ENCODE measurements around the gene EFR3B.

The EFR3B gene

GRCh38 chr2:25055376-25055920 is 13.6 kb downstream of the EFR3B start:
- Histone ChIP-seq H3K9ac (no peak overlapping the region), H3K4me2 (ENCODE audit: low read length) (no peak overlapping the region), H3K4me1 (peaks cover 3% of the 10 kb centered on the region), H2AFZ (no peak overlapping the region), H3K4me3 (ENCODE audit: low read depth, low read length) (no peak overlapping the region), H3K27ac (no peak overlapping the region), H3K36me3 (ENCODE audit: control insufficient read depth, insufficient read depth, low read length) (no peaks in the 10 kb centered on the region), H3K9me3 (ENCODE audit: control insufficient read depth, low read length) (no peaks in the 10 kb centered on the region), H3K27me3 (ENCODE audit: control insufficient read depth, insufficient read depth, low read length) (no peaks in the 10 kb centered on the region), H3K79me2 (no peaks in the 10 kb centered on the region)
- no peak for TF ChIP-seq CTCF (IDR thresholded peaks at IDR 0.05)

- no peaks in the 10 kb centered on the region for H3K9me3 ChIP-seq (ENCODE audit: control insufficient read depth, low read length)
These were observed 14.4 kb downstream of the EFR3B start for GRCh38 chr2:25056098-25056821.

GRCh38 chr2:25062511-25062917 is 20.6 kb downstream of the EFR3B start:
- H3K36me3 ChIP-seq (ENCODE audit: control insufficient read depth, insufficient read depth, low read length) = no peaks in the 10 kb centered on the region
- no peak overlapping the region for H3K27ac ChIP-seq
- no peaks in the 10 kb centered on the region for H3K27me3 ChIP-seq (ENCODE audit: control insufficient read depth, insufficient read depth, low read length)
- peaks cover 9% of the 10 kb centered on the region for H3K4me1 ChIP-seq
- H3K9ac ChIP-seq = no peak overlapping the region
- TF ChIP-seq CTCF (IDR thresholded peaks at IDR 0.05) = no peak
- no peak overlapping the region for H3K4me2 ChIP-seq (ENCODE audit: low read length)
- H3K9me3 ChIP-seq (ENCODE audit: control insufficient read depth, low read length) = no peaks in the 10 kb centered on the region
- H2AFZ ChIP-seq = no peak overlapping the region
- H3K4me3 ChIP-seq (ENCODE audit: low read depth, low read length) = no peak overlapping the region
- H3K79me2 ChIP-seq = no peaks in the 10 kb centered on the region

More at GRCh38 chr2:25056098-25056821, 14.4 kb downstream of the EFR3B start:
- no peak for TF ChIP-seq CTCF (IDR thresholded peaks at IDR 0.05)
- Histone ChIP-seq H3K27ac (no peak overlapping the region), H3K79me2 (no peaks in the 10 kb centered on the region), H2AFZ (no peak overlapping the region), H3K4me3 (ENCODE audit: low read depth, low read length) (no peak overlapping the region), H3K4me1 (peaks cover 3% of the 10 kb centered on the region), H3K36me3 (ENCODE audit: control insufficient read depth, insufficient read depth, low read length) (no peaks in the 10 kb centered on the region), H3K4me2 (ENCODE audit: low read length) (no peak overlapping the region), H3K27me3 (ENCODE audit: control insufficient read depth, insufficient read depth, low read length) (no peaks in the 10 kb centered on the region), H3K9ac (no peak overlapping the region)

- Histone ChIP-seq H3K27me3 (ENCODE audit: control insufficient read depth, insufficient read depth, low read length) (no peaks in the 10 kb centered on the region), H3K27ac (no peak overlapping the region), H3K4me2 (ENCODE audit: low read length) (no peak overlapping the region), H2AFZ (peak overlapping the region; percentile 62), H3K9ac (no peak overlapping the region), H3K36me3 (ENCODE audit: control insufficient read depth, insufficient read depth, low read length) (no peaks in the 10 kb centered on the region), H3K4me3 (ENCODE audit: low read depth, low read length) (no peak overlapping the region), H3K9me3 (ENCODE audit: control insufficient read depth, low read length) (no peaks in the 10 kb centered on the region), H3K4me1 (peaks cover 9% of the 10 kb centered on the region), H3K79me2 (no peaks in the 10 kb centered on the region)
- no peak for TF ChIP-seq CTCF (IDR thresholded peaks at IDR 0.05)
These were observed 22.2 kb downstream of the EFR3B start for GRCh38 chr2:25063876-25064660.

All from parathyroid adenoma (tissue), 2 donors.